Measurements from ENCODE around the gene WFDC1.

Gene WFDC1

DNA sequence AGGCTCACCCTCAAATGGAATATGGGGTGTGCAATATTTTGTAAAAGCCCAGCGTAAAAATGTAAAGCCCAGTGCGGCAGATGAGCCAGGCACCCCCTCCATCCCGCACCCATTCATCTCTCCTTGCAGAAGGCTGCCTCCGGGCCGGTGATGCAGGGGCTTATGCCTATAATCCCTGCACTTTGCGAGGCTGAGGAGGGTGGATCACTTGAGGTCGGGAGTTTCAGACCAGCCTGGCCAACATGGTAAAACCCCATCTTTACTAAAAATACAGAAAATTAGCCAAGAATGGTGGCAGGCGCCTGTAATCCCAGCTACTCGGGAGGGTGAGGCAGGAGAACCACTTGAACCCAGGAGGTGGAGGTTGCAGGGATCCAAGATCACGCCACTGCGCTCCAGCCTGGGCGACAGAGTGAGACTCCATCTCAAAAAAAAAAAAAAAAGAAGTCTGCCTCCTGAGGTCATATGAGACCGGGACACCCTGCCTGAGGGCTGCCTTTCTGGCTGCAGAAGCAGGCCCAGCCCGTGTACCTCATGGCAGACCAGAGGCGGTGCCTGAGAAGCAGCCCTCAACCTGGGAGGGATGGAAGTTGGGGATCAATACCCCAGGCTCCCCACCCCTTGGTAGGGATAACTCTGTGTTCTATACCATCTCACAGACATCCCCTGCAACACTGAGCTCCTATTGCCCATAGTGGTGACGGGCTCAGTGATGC lies 56.2 kb downstream of the WFDC1 start:
- no peak for DNase-seq (ENCODE audit: low read depth)
- H3K4me3 ChIP-seq (replicated peaks; ENCODE audit: low read depth, low read length) = no peak overlapping the region
- TF ChIP-seq CTCF (IDR thresholded peaks at IDR 0.05; ENCODE audit: low read length, missing control alignments) = no peak

- H3K4me3 ChIP-seq (replicated peaks; ENCODE audit: low read depth, low read length) = no peak overlapping the region
- no peak for DNase-seq (ENCODE audit: low read depth)
- no peak for TF ChIP-seq CTCF (IDR thresholded peaks at IDR 0.05; ENCODE audit: low read length, missing control alignments)
These were observed 57.0 kb downstream of the WFDC1 start for GRCh38 chr16:84351630-84352029.

DNA sequence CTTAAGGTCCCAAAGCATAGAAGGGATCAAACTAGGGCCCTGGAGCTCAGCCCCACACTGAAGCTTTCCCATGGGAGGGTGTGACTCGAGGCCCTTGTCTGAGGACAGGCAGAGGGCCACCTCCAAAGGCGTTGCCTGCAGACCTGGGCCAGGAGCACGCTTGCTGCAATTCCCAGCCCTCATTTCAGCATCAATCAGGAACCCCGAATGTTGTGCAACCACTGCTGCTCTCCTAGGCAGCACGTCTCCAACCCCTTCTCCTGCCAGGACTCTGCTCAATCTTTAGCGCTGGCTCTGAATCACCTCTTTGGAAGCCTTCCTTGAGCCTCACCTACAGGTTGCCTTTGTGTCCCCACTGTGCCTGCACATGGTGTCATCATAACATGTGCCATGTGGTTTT lies 59.6 kb downstream of the WFDC1 start:
- no peak for TF ChIP-seq CTCF (IDR thresholded peaks at IDR 0.05; ENCODE audit: low read length, missing control alignments)
- no peak for DNase-seq (ENCODE audit: low read depth)

GRCh38 chr16:84355149-84355548 lies 60.5 kb downstream of the WFDC1 start:
- no peak for DNase-seq (ENCODE audit: low read depth)
- no peak overlapping the region for H3K4me3 ChIP-seq (replicated peaks; ENCODE audit: low read depth, low read length)
- no peak for TF ChIP-seq CTCF (IDR thresholded peaks at IDR 0.05; ENCODE audit: low read length, missing control alignments)

More for the DNA sequence above, 59.6 kb downstream of the WFDC1 start:
- H3K4me3 ChIP-seq (replicated peaks; ENCODE audit: low read depth, low read length) = no peak overlapping the region

GRCh38 chr16:84356176-84356575 lies 61.5 kb downstream of the WFDC1 start:
- DNase-seq (ENCODE audit: low read depth) = no peak
- no peak overlapping the region for H3K4me3 ChIP-seq (replicated peaks; ENCODE audit: low read depth, low read length)
- TF ChIP-seq CTCF (IDR thresholded peaks at IDR 0.05; ENCODE audit: low read length, missing control alignments) = no peak

DNA sequence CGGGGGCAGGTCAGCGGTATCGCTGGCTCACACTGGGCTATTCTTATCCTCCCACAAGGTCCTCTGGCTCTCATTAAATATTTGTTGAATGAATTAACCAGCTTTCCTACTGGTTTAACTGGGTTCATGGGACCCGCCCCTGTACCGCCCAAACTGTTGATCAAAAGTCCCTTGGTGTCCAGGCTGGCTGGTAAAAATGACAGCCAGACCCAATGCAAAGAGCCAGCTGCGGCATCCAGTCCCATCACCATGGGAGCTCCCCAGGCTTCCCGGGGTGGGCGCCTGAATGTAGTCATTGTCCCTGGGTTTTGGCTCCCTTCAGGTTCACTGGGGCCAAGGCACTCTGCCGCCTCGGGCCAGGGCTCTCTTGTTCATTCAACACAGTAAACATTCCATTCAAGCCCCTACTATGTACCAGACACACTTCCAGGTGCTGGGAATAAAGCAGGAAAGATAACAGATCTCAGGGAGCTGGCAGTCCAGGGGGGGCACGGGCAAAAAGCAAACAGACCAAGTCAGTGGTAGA lies 62.0 kb downstream of the WFDC1 start:
- DNase-seq (ENCODE audit: low read depth) = no peak
- H3K4me3 ChIP-seq (replicated peaks; ENCODE audit: low read depth, low read length) = no peak overlapping the region
- no peak for TF ChIP-seq CTCF (IDR thresholded peaks at IDR 0.05; ENCODE audit: low read length, missing control alignments)

DNA sequence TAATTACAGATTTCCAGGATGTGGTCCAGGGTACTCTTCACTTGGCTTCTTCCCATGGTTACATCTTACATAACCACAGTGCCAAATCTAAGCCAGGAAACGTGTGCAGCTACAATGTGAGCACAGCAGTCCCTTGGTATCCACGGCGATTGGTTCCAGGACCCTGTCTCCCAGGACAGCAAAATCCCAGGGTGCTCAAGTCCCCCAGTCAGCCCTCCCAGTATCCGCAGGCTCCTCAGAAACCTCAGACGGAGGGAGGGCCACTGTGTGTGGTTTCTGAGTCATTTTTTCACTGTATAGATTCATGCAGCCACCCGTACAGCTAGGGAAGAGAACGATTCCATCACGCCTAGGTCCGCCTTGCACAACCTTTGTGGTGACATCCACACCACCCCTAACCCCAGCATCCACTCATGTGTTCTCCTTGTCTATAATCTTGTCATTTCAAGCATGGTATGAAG lies 62.5 kb downstream of the WFDC1 start:
- TF ChIP-seq CTCF (IDR thresholded peaks at IDR 0.05; ENCODE audit: low read length, missing control alignments) = no peak
- H3K4me3 ChIP-seq (replicated peaks; ENCODE audit: low read depth, low read length) = no peak overlapping the region
- no peak for DNase-seq (ENCODE audit: low read depth)
